ENCODE results near the gene CAMTA1. TPM values are rescaled to one million over a fixed set of nuclear protein-coding genes. Genes with fewer than 3 reads are reported as not detected.
"Not testable (repeated sequence)": the region's sequence is repeated elsewhere in the genome, so short reads cannot be mapped to it uniquely, and the experiment has no call there.

The CAMTA1 gene
- total RNA-seq, 2 donors from 2014 or later = 109 to 128 TPM

DNA sequence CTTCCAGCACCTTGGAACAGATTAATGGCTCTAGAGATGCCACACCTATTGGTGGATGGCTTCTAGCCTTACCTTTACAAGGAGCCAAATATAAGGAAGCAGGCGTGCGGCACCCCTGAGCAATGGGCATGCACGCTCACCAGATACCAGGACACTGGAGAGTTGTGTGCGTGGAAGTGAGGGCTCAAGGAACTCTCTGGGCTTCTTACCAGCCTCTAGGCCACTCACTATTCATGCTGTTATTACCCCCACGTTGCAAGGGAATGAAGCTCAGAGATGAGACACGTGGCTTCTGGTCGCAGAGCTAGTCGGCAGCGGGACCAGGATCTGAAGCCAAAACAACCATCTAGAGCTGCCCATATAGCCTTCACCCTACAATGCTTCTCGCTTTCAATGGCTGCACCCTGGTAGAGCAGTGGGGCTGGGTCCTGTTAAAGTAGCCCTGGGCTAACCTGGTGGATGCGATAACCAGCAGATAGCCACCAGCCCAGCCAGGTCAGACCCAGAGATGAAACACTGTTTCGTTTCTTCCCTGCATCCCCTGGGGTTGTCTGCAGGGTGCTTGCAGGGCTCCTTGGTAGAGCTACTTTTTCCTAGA, 589.4 kb downstream of the CAMTA1 start:
- intact Hi-C loops (cut with DNase I) = no loop called here
- DNase-seq = no peak
- ATAC-seq = no peak

DNA sequence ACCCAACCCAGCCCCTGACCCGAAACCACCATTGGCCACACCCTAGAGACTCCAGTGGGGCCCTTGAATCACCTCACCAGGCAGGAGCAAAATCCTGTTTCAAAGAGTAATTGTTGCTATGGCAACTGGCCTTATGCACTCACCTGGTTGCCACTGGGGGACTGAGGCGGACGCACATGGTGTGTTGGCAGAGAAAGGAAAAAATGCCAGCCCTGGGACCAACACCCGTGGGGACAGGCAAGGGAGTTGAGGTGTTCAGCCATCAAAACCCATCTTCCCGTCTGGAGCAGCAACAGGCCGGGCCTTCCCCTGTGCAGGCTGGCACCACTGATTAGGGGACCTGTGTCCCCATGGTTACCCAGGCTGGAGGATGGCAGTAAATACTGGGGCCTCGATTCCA, 590.1 kb downstream of the CAMTA1 start:
- intact Hi-C loops (cut with DNase I) = no loop called here
- no peak for ATAC-seq
- no peak for DNase-seq

DNA sequence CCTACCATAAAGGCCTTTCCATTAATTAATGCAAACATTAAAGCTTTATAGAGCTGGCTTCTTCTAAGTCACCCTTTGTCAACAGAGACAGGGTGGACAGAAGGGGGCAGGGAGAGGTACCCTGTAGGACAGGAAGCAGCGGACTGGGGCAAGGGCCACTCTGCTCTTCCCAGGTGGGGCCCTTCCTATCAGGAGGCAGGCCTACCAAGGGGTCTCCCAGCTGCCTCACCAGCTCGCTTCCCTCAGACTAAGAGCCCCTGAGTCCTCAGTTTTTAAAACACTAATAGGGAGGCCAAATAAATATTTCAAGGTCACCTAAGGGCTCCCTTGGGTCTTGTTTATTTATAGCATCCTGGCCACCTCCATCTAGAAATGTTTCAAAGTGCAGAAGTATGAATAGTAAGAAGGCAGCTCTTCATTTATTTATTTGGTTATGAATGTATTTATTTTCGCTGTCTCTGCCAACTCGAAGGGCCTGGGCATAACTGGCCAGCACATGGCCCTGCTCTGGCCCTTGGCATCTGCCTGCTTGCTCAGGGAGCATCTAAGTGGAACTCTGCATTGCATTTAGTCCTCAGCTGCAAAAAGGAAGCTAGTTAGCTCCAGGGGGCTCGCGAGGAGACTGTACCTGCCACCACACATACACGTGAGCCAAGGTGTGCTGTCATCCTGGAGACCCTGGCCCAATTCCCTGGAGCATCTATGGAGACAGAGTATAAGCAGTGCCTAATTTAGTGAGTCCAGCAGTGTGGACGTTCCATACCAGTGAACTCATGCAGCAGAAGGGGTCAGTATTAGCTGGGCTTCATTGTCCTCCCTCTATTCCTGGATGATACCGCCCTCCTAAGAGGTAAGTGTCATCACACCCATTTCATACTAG, 590.8 kb downstream of the CAMTA1 start:
- intact Hi-C loops (cut with DNase I) = no loop called here
- DNase-seq (no peak), ATAC-seq (no peak)

DNA sequence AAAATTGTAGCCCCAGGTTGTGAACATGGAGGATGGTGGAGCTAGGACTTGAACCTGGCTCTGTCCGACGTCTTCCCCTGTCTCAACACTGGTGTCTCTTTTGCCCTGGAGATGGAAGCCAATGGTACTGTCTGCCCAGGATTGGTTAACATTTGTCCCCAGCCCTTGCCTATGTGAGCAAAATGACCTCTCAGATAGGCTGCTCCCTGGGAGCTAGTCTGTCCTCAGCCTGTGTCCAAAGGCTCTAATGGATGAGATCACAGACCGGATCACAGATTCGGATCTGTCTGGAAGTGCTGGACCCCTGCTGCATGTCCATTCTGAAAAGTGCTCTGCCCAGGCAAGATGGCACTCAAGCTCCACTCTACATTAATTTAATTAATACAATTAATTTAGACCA, 591.4 kb downstream of the CAMTA1 start:
- no peak for DNase-seq
- intact Hi-C loops (cut with DNase I) = no loop called here
- no peak for ATAC-seq

DNA sequence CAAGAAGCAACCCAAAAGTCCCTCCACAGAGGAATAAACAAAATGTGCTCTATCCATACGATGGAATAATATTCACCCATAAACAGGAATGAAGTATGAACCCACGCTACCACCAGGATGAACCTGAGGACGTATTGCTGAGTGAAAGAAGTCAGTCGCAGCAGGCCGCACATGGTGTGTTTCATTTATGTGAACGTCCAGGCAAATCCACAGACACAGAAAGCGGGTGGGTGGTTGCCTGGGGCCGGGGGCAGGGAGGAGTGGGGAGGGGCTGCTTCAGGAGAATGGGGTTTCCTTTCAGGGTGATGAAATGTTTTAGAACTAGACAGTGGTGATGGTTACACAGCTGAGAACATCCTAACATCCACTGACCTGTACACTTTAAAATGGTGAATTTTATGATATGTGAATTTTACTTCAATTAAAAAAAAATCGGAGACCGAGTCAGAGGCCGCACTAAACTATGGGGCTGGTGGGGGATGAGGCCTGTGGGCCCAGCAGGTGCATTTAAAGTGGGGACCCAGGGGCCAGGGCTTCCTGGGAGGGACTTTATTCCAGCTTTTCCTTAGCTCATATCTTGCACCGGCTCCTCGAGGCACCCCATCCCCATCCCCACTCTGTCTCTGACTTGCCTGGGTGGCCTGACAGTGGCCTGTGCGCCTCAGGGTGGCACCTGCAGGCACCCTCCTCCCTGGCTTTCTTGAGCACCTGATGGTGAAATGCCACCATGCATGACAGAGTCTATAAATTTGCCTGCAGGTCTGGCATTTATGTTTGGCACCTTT, 593.3 kb downstream of the CAMTA1 start:
- intact Hi-C loops (cut with DNase I) = no loop called here
- DNase-seq = no peak
- no peak for ATAC-seq

DNA sequence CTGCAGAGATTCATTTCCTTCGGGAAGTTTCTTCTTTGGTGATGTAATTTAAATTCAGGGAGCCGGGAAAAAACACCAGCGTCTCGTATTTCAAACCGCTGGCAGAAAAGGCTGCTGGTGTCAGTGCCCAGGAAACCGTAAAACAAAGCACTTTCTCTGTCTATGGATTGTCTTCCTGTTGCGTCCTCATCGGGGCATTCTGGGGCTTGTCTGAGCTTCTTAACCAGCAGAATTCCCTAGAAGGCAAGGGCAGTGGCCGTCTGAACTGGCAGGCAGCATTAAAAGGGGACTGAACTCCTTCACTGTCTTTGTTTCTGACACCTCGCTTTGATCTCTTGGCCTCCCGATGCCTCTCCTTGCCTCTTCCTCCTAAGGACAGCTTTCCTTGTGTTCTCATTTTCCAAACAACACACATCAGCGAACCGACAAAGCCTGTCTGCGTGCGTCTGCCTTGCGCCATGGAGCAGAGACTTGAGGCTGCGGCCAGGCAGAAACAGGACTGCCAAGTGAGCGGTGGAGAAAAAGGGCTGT, 594.3 kb downstream of the CAMTA1 start:
- peak; percentile 25 to 47 for ATAC-seq
- intact Hi-C loops (cut with DNase I) = no loop called here
- DNase-seq = no peak

DNA sequence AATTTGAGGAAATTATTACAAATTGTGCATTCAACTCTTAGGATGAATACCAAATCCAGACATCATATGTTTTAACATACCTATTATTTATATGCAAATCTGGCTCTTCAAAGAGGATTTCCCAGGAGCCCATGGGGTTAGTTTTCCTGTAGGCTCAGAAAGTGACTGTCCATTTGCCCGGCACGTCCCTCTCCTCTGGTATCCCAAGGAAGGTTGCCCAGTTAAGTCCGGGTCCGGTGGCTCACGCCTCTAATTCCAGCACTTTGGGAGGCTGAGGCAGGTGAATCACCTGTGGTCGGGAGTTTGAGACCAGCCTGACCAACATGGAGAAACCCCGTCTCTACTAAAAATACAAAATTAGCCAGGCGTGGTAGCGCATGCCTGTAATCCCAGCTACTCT, 594.8 kb downstream of the CAMTA1 start:
- intact Hi-C loops (cut with DNase I); DNase-seq; ATAC-seq: not testable (repeated sequence)

DNA sequence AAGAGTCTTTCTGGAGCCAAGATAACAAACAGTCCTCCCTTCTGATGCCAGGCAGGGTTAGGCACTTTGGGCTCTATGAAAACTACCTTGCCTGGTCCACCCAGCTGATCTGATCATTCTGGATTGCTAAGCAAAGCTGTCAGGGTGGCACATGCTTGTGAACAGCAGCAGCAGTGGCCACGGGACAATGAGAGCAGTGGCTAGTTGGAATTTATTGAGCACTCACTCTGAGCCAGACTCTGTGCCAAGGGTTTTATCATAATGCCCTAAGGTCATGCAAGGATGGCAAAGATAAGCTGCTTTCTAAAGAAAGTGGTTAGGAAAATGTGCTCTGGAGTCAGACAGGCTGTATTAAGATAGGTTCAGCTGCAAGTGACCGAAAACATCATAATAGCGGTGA, 595.5 kb downstream of the CAMTA1 start:
- DNase-seq (no peak), ATAC-seq (no peak)
- intact Hi-C loops (cut with DNase I) = no loop called here

DNA sequence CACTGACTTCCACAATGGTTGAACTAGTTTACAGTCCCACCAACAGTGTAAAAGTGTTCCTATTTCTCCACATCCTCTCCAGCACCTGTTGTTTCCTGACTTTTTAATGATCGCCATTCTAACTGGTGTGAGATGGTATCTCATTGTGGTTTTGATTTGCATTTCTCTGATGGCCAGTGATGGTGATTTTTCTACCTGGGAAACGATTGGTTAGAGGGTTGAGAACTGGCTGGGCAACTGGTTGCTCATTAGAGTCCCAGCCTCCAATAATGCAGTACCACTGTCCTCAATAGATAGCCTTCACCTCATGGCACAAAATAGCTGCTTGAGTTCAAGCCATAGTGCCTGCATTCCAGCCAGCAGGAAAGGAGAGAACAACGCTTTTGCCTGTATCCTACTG, 596.5 kb downstream of the CAMTA1 start:
- intact Hi-C loops (cut with DNase I); ATAC-seq: not testable (repeated sequence)

DNA sequence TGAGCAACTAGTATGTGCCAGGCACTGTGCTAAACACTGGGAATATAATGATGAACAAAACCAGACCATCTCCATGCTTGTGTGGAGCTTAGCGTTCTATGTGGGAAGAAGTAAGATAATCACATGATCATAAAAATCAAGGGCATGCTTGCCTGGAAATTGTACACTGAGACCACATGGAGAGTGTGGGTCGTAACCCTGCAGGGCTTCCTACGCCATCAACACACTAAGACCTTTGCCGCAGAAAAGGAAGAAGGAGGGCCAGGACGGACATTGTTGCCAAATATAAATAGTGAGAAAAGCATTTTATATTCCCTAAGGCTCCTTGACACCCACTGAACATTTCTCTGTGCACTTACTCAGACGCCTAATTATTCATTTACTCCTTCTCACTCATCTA, 597.7 kb downstream of the CAMTA1 start:
- DNase-seq = no peak
- intact Hi-C loops (cut with DNase I) = no loop called here
- no peak for ATAC-seq

More for the DNA sequence above, 596.5 kb downstream of the CAMTA1 start:
- not testable (repeated sequence) for DNase-seq

DNA sequence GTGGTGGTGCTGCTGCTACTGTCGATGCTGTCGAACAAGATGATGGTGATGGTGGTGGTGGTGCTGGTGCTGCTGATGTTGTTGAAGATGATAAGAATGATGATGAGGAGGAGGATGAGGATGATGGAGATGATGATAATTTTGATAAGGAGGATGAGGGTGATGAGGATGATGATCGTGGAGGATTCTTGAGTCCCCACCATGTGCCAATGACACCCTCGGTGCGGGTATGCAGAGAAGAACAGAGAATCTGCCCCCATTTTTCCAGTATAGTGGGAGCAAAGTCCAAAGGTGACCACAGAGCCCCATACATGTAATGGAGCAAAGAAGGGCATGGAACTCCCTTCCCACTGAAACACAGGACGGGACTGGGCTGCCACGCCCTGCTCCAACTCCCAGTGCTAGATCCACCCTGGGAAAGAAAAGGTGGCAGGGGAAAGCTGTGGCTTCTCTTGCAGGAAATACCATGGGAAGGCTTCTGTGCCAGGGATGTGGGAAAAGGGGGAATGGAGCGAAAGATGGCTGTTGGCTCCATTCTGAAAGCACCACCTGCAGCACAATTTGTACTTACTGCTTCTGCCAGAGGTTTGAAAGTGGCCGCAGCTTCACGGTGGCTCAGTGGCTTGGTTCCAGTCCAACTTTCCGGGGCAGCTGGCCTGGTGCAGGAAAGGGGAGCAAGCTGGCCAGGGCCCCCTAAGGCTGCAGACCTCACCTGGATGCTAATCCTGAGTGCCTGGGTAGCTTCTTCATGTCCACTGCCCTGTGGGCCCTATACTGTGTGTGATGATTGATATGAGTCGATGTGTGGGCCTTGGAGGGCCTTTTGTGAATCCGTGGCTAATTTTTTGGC, 598.6 kb downstream of the CAMTA1 start:
- DNase-seq (no peak), ATAC-seq (no peak)
- intact Hi-C loops (cut with DNase I) = no loop called here

DNA sequence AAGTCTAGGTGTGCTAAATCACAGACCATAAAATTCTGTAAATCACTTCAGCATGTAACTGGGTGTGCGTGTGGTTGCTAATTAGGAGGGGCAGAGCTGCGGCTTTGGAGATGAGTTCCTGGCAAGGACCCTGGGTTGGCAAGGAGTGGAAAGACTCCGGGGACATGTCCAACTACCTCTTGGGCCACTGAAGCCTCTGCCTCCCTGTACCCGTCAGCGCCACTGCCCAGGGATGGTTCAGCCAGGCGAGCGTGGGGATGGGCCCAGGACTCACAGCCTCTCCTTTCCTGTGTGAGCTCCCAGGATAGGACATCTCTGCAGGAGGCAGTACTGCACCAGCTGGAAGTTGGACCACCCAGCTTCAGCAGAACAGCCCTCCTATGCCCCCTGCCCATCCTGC, 599.4 kb downstream of the CAMTA1 start:
- ATAC-seq = no peak
- intact Hi-C loops (cut with DNase I) = no loop called here
- DNase-seq = no peak

DNA sequence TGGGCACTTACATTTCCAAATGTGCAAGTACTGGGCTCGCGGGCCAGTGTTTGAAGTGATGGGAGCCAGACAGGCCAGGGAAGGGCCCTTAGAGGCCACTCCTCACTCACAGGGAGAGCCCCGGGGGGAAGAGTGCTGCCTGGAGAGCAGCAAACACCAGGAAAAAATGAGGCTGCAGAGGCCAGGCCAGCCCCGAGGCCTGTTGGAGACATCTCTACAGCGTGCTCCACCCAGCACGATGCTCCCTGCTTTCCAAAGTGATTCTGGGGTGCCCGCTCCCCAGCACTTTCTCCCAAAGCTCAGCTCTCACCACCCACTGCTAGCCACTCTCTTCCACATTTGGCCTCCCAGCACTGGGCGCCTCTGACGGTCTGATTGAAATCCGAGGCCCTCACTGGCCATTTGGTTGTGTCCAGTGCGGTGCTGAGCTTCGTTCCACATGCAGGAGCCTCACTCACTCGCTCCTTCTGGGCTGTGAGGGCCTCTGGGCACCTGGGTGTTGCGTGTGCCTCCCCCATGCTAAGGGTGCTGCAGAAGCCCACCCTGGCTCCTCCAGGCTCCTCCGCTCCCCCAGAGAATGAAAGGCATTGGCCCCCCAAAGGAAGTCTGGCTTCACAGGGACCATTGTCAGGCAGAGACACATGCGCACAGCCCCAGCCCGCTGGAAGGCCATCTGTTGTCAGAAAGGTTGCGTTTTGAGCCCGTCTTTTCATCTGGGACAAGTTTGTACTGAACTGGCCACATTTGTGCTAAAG, 600.4 kb downstream of the CAMTA1 start:
- ATAC-seq (no peak), DNase-seq (no peak)
- intact Hi-C loops (cut with DNase I) = no loop called here

DNA sequence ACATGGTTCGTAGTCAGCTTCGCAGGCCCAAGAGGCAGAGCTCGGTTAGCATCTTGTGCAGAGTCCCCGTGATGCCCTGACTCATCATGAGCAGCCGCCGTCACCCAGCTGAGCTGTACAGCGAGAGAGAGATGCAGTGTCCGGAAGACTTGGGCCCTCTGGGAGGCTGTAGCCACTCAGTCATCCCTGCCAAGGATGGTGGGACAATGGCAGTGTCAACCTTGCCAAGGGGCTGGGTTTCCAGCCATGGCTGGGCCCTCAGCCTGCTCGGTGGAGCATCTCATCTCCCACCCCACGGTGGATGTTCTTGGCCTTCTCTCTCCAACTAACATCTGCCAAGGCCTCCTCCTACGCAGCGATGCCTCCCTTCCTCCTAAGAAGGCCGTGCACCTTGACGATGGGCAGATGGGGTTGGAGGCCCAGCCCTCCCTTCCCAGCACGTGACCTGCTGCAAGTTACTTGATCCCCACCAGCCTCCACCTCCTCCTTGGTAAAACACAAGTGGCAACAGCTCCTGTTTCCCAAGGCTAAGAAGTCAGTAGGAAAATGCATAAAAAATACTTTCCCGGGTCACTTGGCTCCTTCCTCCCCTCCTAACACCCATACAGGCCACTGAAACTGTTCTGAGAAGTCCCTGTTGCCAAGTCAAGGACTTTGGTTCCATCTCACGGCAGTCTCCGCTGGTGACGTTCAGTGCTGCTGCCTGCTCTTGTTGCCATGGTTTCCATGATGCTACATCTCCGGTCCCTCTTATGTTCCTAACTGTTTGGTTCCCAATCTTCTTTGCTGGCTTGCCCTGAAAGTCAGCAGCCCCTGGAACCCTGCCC, 601.2 kb downstream of the CAMTA1 start:
- intact Hi-C loops (cut with DNase I) = no loop called here

DNA sequence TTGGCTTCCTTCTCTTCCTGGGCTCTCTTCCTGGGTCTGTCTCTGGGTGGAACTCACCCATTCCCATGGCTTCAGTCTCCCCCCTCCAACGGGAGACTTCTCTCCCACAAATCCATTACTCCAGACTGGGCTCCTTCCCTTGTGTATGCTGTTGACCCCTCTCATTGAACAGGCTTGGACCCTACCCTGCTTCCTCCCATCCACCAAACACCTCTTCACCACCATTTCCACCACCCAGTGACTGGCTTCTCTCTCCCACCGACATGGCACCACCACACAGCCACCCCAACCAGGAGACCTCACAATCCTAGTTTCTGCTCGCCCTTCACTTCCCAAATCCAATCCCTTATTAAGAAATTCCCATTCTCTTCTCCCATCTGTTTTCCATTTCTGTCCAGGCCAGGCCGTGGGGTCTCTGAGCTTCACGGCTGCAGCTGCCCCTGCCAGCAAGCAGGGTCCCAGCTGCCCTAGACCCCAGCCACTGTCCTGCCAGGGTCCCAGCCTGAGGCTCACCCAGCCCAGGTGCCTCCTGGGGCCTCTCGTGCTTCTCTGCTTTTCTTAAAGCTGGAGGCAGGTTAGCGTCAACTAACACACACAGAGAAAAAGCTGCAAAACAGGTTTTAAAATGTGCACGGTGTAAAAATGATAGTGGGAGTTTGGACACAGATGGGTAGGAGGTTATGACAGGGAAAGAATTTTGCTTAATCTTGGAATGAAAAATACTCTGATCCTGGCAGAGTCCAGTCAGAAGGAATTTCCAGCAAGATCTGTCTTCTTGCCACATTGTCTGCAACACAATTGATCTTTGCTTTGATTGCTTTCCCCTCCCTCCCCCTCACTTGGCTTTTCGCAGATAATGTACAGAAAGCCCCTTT, 602.0 kb downstream of the CAMTA1 start:
- no peak for ATAC-seq
- intact Hi-C loops (cut with DNase I) = no loop called here
- no peak for DNase-seq

More for the DNA sequence above, 601.2 kb downstream of the CAMTA1 start:
- no peak for DNase-seq
- ATAC-seq = no peak

DNA sequence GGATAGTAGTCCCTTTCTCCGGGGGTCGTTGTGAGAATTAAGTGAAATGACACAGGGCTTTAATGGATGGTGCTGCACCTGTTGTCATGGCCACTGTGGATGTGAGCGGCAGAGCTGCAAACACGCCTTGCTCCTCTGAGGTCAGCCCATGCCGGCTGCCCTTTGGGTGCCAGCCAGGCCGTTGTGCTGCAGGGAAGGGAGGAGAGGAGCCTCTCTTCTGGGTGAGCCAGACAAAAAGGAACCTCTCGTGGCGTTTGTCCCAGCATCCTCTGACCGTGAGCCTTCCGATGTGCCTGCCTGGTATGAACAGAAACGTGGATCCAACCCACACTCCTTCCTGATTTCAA, 602.9 kb downstream of the CAMTA1 start:
- peak; percentile 17 to 65 for ATAC-seq
- no peak for DNase-seq

More for the DNA sequence above, 602.9 kb downstream of the CAMTA1 start:
- intact Hi-C loops (cut with DNase I) = no loop called here
